ENCODE measurements around the gene EXOC4.

Gene EXOC4

GRCh38 chr7:133783276-133783675, 530.4 kb downstream of the EXOC4 start:
- TF ChIP-seq CTCF (conservative IDR thresholded peaks at IDR 0.05) = no peak
- no peak for TF ChIP-seq ZFX (IDR thresholded peaks at IDR 0.05)
- H3K27ac ChIP-seq = no peak overlapping the region

- H3K27ac ChIP-seq = no peak overlapping the region
- TF ChIP-seq CTCF (conservative IDR thresholded peaks at IDR 0.05) (no peak), ZFX (IDR thresholded peaks at IDR 0.05) (no peak)
Measured at GRCh38 chr7:133784486-133785001, 531.7 kb downstream of the EXOC4 start.

- H3K27ac ChIP-seq = no peak overlapping the region
- no peak for TF ChIP-seq ZFX (IDR thresholded peaks at IDR 0.05)
- TF ChIP-seq CTCF (conservative IDR thresholded peaks at IDR 0.05) = no peak
Measured at GRCh38 chr7:133786401-133786937, 533.6 kb downstream of the EXOC4 start.

- no peak for TF ChIP-seq ZFX (IDR thresholded peaks at IDR 0.05)
- no peak; the same call in 1 of the 2 replicates for TF ChIP-seq CTCF (conservative IDR thresholded peaks at IDR 0.05)
- H3K27ac ChIP-seq = no peak overlapping the region
Measured at GRCh38 chr7:133789974-133790373, 537.1 kb downstream of the EXOC4 start.

- no peak for TF ChIP-seq ZFX (IDR thresholded peaks at IDR 0.05)
- no peak for TF ChIP-seq CTCF (conservative IDR thresholded peaks at IDR 0.05)
Measured at GRCh38 chr7:133790911-133791310, 538.0 kb downstream of the EXOC4 start.

GRCh38 chr7:133794479-133794878, 541.6 kb downstream of the EXOC4 start:
- TF ChIP-seq CTCF (conservative IDR thresholded peaks at IDR 0.05) (no peak), ZFX (IDR thresholded peaks at IDR 0.05) (no peak)
- no peak overlapping the region for H3K27ac ChIP-seq

More at GRCh38 chr7:133790911-133791310, 538.0 kb downstream of the EXOC4 start:
- H3K27ac ChIP-seq = no peak overlapping the region

- TF ChIP-seq CTCF (conservative IDR thresholded peaks at IDR 0.05) (no peak), ZFX (IDR thresholded peaks at IDR 0.05) (no peak)
- H3K27ac ChIP-seq = no peak overlapping the region
Measured at GRCh38 chr7:133795068-133795665, 542.3 kb downstream of the EXOC4 start.
